Kidney glomerular epithelial cell (primary cell): ENCODE measurements around the gene BCDIN3D.

Experiments used
- DNase-seq: peaks from one replicate; lab custom pipeline; 2025; lab: John Stamatoyannopoulos, UW

Gene BCDIN3D

GRCh38 chr12:49797449-49797776 lies 45.5 kb downstream of the BCDIN3D start:
- DNase-seq, result no peak

DNA sequence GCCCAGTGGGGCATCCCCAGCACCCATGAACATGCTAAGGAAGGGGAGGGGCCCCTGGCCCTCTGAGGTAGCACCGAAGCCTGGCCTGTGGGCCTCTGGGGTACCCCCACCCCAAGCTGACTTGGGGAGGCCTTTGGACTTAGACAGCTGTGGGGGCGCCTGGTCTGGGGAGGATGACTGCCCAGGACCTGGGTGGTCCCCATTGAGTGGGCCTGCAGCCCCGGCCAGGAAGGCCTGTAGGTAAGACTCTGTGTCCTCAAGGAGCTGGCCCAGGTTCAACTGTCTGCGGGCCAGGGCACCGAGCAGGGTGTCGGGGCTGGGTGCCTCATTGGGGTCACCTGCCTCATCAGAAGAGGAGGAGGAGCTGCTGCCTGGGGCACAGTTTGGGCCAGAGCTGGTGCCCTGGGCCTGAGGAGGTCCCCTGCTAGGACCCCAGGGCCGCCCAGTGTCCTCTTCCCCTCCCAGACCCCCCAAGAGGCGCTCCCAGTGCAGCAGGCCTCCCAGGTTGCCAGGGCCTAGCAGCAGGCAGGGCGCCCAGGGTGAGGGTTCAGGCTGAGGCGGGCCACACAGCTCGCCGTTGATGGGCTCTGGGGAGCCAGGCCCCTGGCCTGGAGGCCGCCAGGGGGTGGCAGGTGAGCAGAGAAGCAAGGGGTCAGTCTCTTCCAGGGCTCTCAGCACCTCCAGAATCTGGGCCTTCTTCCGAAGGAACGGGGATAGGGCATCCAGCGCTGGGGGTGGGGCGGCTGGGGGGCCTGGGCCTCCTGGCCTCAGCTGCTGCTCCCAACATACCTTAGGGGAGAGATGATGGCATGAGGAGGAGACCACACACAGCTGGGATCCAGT lies 46.1 kb downstream of the BCDIN3D start:
- DNase-seq, result no peak

- no peak for DNase-seq
Measured at GRCh38 chr12:49796155-49796554, 46.8 kb downstream of the BCDIN3D start.

DNA sequence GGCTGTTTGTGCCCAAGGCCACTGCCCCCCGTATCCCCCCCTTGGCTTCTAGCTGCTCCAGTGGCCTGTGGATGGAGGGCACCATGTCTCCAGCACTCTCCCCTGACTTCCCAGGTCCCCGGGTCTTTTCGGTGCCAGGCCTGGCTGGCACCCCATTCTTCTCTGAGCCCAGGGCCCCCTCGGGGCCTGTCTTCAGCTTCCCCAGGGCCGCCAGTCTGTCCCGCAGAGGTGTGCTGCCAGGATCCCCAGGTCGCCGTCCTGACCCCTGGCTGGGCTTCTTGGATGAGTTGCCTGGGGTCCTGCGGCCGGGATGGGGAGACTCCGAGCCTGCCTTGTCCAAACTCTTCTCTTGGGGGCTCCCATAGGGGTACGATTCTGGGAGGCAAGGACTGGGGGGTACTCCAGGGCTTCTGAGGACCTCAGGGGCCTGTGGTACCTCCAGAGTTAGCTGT lies 47.2 kb downstream of the BCDIN3D start:
- no peak for DNase-seq

DNA sequence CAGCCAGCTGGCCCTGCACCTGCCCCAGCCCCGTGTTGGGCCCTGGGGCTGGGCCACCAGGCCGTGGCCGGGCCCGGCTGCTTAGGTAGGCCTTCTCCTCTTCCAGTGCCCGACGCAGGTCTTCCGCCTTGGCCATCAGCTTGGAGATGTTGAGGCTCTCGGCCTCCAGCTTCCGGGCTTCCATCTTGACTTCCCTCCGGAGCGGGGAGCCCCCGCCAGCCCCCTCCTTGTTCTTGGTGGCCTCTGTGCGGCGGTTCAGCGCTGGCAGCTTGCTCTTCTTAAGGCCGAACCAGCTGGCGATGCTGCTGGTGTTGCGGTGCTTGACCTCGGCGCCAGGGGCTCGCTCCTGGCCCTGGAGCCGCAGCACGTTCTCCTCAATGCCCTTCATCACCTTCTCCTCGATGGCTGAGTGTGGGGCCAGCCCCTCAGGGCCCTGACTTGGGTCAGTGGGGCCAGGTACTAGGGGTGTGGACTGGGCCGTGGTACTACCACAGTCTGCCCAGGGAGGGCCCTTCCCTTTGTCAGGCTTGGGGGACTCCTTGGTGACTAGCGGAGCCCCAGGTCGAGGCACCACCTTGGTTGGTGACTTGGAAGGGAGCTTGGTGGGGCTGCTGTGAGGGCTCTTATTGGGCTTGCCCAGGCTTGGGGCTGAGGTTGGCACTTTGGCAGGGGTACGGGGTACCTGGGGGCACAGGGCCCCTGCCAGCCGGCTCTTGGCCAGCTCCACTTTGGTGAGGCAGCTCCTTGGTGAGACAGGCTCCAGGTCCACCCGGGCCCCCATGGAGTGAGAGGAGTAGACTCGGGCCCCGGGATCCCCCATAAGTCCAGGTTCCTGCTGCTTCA lies 47.9 kb downstream of the BCDIN3D start:
- no peak for DNase-seq

DNA sequence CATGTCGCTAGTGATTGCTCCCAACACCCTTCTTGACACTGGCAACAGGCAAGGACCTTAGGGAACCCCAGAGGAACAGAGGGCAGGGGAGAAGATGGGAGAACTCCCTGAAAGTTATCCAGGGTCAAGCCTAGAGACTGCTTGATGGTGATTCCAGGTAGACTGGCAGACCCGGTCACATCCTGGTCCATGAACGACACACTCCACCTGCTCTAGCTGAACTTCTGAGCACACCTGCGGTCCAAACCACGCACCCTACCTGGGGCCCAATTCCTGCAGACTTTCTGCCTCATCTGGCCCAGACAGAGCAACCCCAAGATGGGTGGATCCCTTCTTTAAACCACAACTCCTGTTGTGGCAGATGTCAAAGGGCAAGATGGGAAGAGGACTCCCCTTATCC lies 48.9 kb downstream of the BCDIN3D start:
- no peak for DNase-seq

DNA sequence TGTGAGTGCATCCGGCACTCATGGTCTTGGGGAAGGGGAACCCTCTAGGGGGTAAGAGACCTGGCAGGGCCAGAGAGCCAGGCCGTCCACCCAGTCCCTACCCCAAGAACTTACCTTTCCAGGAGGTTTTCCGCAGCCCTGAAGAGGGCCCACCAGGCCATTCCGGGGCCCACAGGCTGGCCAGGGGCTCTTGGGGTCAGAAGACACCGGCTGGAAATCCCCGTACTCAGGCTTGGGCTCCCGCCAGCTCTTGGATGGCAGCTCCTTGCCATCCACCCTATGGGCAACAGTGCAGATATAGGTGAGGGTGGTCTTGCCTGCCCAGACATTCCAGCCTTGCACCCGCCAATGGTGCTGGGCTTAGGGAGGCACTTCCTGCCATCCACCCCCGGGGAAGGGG lies 49.3 kb downstream of the BCDIN3D start:
- no peak for DNase-seq

DNA sequence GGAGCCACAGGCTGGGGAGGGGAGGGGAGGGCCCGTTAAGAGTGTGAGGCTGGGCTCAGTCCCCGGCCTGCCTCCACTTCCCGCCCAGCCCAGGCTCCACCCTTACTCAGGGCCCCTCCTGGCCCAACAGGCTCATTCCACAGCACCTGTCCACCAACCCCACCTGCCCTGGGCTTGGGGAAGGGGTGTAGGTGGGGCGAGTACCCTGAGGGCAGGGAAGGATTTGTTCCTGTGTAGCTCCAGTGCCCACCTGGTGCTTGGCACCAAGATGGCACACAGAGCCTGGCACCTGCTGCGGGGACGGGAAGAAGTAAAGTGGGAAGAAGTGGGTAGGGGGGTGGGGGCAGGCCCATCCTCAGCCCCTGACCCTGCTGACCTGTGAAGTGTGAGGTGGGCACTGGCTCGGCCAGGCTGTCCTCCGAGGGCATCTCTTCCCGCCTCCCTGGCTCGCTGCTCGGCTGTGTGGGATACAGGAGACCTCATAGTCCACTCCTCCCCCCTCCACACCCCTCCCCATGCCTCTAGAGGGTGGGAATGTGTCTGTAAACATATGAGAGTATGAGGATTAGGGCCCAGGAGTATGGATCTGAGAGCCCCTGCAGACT lies 49.8 kb downstream of the BCDIN3D start:
- DNase-seq, result no peak

DNA sequence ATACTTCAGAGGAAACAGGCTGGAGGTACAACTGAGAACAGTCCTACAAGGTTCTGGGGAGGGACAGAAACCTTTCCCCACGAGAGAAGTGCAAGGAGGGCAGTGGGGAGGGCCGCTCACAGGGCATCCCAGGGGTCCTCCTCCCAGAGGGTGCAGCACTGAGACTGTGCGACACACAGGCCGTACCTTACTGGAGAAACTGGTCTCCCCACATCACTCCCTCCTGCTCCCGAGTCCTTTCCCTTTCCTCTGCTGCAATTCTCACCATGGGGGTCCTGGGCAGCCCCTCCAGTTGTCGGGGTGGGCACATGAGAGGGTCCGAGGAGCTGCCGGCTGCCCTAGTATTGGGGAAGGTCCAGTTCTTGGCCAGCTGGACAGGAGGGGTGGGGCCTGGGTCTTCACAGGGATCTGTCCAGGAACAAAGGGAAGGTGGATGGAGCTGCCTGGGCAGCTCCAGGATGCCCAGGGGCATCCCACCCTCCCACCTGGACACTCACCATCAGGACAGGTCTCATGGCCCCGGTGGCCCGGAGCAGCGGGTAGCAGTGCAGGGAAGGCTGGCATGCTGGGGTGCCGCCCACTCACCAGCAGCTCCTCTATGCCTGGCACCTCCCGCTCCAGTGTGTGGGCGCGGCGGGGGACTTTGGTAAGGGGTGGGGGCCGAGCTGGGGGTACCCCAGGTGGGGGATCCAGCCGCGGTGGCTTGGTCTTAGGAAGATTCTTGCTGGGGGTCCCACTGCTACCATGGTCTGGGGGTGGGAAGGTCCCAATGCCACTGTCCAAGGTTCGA lies 50.5 kb downstream of the BCDIN3D start:
- DNase-seq, result no peak

GRCh38 chr12:49791700-49792099 lies 51.2 kb downstream of the BCDIN3D start:
- no peak for DNase-seq

GRCh38 chr12:49790741-49791555 lies 52.0 kb downstream of the BCDIN3D start:
- no peak for DNase-seq

GRCh38 chr12:49789992-49790391 lies 52.9 kb downstream of the BCDIN3D start:
- no peak for DNase-seq

- no peak for DNase-seq
Measured at GRCh38 chr12:49787672-49788071, 55.2 kb downstream of the BCDIN3D start.
